ENCODE measurements around the gene P4HA1.

The P4HA1 gene

DNA sequence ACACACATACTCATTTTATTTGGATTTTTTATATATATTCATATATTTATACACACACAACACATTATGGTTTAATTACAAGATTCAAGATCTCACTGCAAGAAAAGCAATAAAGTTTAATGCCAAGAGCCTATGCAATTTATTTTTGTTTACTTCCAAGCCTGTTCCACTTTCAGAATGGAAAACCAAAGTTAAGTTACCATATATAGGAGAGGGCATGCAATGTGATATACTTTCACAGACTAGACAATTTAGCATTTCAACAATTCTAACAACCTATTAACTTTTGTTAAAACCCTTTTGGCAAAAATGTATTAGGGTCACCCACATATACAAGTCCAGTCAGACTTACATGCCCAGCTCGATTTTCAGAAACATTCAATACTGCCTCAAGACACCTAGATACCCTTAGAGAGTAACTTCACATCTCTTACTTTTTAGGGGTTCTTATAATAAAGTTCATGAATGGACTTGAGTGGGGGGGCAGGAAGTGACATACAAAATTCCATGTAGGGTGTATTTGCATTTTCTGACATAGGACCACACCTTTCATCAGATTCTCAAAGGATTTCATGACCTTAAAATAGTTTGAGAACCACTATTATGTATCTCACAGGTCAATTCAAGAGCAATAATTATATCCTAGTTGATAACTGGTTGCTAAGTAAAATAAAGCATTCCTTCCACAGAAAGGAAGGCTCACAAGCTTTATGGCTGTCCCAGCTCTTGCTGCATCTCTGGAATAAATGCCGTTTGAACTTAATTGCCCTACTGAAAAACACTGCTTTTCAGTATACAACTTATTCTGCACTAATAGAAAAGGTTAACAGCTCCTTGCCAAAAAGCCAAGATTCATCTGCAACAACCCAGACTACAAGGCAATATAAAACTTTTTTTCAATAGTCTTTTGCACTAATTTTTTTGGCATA, 2.5 kb downstream of the P4HA1 start:
- DNase-seq, result no peak

DNA sequence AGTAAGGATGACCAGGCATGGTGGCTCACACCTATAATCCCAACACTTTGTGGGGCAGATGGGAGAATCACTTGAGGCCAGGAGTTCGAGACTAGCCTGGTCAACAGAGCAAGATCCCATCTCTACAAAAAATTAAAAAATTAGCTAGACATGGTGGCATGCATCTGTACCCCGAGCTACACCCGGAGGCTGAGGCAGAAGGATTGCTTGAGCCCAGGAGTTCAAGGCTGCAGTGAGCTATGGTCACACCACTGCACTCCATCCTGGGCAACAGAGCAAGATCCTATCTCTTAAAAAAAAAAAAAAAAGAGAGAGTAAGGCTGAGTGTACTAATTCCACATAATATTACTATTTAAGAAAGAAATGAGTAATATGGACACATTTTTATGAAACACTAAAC, 3.8 kb downstream of the P4HA1 start:
- DNase-seq, result no peak

DNA sequence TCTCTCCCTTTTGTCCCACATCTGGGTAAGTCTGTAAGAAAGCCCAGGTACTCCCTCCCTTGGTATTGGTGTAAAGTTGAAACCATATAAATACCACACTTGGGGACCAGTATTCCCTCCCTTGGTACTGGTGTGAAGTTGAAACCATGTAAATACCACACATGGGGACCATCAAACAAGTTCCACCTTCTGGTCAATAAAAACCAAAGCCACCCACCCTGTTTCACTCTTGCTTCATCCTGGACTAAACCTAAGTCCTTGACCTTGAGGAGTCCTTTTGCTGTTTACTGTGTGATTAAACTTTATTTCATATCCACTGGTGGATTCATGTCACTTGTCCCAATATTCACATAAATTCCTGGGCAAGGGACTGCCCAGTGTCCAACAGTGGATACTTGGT, 8.4 kb downstream of the P4HA1 start:
- no peak for DNase-seq

DNA sequence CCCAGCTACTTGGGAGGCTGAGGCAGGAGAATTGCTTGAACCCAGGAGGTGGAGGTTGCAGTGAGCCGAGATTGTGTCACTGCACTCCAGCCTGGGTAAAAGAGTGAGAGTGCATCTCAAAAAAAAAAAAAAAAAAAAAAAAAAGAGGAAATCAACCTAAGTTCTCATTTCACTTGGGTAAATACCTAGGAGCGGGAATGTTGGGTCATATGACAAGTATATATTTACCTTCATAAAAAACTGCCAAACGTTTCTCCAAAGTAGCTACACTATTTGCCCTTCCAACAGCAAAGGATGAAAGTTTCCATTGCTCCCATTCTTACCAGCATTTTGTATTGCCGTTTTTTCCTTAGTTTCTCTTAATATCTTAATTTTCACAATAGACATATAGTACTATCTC, 9.8 kb downstream of the P4HA1 start:
- DNase-seq, result no peak

DNA sequence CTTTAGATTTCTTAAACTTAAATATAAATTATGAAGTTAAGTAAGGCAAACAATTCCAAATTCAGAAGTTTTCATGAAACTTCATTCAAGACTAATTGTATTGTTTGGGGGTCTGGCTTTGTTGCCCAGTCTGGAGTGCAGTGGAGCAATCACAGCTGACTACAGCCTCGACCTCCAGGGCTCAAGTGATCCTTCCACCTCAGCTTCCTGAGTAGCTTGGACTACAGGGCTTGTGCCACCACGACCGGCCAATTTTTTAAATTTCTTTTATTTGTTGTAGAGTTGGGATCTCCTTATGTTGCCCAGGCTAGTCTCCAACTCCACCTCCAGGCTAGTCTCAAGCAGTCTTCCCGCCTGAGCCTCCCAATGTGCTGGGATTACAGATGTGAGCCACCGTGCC, 12.5 kb downstream of the P4HA1 start:
- no peak for DNase-seq

DNA sequence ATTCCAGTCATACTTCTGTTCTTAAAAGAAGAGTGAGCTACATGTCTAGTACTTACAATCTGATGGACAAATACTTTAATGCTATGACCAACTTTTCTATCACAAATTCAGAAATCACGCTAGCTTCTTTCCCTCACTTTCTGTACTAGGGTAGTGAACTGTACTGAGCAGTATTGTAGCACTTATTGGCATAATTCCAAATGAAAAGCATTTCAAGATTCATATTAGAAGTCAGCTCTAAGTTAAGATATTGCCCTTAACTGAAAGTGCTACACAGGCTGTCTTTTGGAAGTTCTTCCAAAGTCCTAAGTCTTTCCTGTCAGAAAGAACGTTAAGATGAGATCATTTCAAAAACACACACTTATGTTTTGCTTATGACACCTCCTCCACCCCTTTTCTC, 13.4 kb downstream of the P4HA1 start:
- no peak for DNase-seq

DNA sequence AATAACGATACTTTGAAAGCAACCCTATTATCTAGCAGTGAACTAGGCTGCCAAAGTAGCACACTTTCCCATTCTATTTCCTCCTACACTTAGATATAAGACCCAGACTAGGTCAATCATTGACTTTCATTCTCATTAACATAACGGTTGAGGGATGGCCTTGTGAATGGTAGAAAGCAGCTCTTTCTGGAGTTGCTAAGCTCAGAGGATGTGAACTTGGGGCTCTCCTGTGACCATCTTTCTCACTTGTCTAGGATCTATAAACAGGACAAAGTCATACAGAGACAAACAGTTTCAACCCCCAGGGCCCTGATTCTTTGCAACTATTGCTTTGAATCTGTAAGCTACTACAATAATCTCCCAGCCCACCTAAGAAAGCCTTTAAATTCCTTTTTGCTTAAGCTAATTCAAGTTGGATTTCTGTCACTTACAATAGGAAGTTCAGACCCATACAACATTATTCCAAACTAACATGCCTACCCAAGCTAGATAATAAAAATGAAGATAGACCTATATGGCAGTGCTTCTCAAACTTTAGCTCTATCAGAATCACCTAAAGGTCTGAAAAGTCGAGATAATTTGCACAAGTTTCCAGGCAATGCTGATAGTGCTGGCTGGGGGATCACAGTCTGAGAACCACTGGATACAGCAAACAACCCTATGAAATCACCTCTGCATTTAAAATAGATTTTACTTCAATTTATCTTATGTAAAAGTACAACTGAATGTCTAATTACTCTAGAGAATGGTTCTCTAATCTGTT, 16.7 kb downstream of the P4HA1 start:
- no peak for DNase-seq

DNA sequence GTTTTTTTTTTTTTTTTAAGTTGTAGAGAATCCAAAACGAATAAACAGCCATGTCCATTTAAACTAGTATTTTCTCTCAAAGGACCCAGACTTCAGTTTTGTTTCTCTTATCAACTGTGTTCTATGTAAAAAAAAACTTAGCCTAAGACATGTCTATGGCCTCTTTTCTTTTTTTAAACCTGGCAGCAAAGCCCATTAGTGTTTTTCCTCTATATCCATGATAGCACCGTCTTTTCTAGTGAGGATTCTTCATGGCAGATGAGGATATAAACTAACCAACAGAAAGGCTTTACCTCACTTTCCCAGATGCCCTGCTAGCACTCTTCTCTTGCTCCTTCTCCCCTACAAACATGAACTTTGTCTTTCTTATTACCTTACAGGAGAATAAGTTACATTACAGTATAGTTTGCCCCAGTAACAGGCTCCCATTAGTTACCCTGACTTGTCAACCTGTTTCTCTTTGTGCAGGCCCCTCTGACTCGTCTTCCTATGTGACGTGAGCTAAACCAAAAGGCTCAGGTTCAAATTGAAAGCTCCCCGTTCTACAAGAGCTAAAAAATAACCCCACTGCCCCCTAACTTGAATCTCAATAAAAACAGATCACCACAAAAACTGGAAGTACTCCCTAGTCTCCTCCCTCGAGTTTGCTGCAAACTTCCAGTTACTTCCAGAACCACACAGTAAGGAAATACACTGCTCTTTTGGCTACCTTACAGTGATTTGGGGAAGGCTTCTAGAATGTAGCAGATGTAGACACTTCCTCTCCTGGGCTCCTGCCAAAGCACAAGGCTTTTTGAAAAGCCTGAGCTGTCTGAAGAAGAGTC, 20.1 kb downstream of the P4HA1 start:
- no peak for DNase-seq

DNA sequence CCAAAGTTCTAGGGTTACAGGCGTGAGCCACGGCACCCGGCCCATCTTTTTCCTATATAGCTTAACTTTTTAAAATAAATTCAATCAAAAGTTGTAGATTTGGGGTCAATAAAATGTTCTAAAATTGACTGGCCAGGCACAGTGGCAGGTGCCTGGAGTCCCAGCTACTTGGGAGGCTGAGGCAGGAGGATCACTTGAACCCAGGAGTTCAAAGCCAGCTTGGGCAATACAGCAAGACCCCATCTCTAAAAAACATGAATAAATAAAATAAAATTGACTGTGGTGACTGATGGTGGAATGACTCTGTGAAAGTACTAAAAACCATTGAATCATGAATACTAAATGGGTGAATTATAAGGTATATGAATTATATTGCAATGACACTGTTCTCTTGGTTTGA, 20.8 kb downstream of the P4HA1 start:
- DNase-seq, result no peak

DNA sequence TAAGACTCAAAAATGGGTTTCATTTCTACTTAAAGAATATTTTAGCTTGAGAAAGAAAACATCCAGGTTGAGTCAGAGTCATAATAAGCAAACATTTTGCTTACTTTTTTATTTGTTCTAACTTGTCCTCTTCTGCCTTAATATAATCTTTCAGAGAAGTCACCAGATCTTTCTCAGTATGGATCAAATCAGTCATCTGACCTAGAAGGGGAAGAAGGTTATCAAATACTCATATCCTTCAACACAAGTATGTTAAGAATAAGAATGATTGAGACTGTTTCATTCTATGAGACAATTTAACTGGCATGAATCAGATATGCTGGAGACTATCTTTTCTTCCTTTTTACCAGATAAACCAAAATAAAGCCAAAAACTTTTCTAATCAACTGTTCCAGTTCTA, 23.0 kb downstream of the P4HA1 start:
- no peak for DNase-seq

DNA sequence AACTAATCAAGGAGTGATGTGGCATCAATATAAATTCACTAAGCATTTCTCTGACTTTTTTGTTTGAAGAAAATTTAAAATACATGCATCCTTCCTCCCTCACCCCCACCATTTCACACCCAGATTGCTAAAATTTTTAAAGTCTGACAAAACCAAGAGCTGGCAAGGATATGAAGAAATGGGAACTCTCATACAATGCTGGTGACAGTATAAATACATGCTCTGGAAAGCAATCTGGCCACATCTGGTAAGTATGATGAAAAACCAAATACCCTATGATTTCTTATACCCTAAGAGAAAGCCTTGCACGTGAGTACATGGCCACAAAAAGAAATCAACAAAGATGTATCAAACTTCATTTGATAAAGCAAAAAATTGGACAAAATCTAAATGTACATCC, 31.2 kb downstream of the P4HA1 start:
- DNase-seq, result no peak

DNA sequence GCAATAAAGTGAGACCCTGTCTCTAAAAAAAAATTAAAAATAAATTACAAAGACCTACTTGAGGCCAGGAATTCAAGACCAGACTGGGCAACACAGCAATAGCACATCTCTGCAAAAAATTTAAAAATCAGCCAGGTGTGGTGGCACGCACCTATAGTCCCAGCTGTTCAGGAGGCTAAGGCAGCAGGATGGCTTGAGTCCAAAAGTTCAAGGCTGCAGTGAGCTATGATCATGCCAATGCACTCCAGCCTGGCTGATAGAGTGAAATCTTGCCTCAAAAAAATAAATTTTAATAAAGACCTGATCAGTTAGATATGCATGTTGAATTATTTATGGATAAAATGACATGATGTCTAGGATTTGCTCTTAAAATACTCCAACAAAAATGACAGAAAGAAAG, 34.9 kb downstream of the P4HA1 start:
- no peak for DNase-seq

DNA sequence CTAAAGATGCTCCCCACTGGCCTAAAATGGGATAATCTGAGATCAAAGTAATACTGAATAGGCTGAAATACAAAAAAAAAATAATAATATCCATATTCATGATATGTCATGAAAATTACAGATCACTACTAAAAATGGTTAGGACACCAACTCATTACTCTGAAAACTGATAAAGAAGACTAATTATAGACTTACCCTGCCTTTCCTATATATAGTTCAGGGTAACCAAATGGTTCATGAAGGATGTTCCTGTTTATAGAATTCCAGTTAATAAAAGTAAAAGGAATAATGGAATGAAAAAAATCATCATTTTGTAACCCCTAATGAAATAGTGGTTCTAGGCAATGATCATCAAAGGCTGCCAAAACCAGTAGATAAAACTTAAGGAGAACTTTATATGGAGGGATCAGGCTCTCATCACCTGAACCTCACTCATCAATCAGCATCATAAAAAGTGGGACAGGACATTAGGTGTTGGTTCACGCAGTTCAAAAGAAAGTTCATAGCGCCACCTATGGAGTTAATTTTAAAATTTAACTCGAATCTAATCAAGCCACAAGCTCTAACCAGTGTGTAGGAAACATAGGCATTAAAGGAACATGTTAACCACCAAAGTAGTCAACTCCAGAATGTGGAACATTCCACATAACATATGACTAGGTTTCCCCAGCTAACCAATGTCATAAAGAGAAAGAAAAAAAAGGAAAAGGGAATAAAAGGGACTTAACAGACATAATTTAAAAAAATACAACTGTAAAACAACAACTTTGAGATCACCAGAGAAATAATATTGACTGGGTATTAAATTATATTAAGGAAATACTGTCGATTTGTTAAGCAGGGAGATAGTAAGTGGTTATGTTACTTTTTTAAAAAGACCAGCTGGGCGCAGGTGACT, 35.7 kb downstream of the P4HA1 start:
- DNase-seq, result no peak

DNA sequence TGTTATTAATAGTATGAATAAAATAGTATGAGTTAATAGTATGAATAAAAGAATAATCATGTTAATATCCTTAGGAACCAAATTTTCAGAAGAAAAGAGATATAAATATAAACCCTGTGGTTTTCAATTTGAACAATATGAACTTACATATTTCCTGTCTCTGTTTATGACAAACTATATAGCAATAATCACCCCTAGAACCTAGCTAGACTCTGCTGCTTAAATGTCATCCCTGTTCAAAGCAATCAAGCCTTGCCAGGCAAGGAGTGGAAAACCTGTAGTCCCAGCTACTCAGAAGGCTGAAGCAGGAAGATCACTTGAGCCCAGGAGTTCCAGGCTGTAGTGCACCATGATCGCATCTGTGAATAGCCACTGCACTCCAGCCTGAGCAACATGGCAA, 36.5 kb downstream of the P4HA1 start:
- no peak for DNase-seq

DNA sequence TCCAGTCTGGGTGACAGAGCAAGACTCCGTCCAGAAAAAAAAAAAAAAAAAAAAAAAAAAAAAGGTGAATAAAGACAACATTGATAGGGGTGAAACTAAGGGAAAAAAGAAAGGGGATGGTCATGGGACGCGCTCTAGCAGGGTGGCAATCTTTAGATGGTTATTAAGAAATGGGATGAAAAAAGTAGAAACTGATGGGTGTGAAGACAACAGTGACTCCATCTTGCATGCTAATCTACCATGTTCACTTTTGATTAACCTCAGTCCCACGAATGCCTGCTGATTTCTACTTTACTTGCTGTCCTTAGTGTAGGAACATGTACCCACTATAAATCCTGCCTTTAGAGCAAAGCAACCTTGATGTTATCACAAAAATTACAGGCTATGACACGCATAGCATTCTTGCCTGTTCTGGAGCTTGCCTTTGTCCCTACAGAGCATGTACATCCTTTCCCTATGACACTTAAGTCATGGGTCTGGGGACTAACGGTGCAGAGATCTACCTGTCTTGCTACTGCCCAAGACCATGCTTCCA, 38.5 kb downstream of the P4HA1 start:
- no peak for DNase-seq

DNA sequence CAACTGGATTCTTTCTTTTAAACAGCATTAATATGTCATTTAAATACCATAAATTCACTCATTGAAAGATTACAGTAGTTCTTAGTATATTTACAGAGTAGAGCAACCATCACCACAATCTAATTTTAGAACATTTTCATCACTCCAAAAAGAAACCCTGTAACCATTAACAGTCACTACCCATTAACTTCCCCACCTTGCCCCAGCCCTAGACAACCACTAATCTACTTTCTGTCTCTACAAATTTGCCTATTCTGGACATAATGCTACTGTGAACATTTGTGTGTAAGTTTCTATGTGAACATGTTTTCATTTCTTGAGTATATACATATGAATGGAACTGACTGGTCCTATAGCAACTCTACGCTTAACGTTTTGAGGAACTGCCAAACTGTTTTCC, 42.4 kb downstream of the P4HA1 start:
- no peak for DNase-seq

DNA sequence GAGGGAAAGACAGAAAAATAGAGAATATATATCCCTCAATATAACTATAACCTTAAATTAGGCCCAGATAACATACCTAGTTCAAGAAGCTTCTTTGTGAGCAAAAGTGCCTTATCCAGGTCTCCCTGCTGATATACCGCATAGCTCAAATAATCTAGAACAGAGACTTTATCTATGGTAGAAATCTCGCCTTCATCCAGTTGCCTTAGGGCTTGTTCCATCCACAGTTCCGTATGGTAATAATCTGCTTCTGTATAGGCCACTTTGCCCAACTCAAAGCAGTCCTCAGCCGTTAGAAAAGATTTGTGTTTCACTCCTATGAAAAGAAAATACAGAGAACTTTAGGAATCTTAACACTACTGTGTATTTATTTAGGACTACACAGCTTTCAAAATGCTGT, 43.4 kb downstream of the P4HA1 start:
- no peak for DNase-seq

DNA sequence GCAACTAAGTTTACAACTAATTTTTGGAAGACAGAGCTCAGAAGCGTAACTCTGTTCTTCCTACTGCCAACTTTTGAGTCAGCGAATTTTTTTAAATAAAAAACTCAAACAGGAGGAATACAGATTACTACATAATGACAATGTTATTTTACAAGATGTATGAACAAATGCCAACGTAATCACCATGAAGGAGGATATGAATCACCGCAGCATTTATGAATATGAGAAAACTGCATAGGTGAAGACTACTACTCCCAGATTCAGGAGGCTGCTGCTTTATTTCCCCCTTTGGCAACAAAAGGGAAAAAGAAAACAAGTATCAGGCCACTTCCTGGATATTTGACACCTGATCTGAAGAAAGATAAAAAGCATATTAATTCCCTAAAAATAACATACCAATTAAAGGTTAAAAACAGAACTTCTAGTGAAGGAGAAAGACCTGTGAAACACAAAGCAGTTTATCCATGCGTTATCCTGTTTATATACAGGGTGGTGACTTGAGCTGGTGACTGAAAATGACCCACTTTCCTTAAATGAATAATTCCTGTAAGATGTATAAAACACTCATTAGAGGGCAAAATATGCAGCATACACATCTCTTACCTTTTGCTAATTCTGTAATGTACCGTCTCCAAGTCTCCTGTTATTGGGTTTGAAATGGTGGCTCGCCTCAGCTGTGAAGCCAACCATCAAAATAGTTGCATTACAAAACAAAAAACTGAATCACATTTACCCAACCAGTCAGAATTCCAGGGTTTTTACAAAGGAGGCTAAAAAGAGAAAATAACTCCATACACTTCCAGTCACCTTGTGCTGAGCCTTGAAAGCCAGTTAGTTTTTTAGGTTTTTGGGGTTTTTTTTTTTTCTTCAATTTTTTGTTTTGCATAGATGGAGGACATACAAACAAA, 52.0 kb downstream of the P4HA1 start:
- DNase-seq, result no peak

DNA sequence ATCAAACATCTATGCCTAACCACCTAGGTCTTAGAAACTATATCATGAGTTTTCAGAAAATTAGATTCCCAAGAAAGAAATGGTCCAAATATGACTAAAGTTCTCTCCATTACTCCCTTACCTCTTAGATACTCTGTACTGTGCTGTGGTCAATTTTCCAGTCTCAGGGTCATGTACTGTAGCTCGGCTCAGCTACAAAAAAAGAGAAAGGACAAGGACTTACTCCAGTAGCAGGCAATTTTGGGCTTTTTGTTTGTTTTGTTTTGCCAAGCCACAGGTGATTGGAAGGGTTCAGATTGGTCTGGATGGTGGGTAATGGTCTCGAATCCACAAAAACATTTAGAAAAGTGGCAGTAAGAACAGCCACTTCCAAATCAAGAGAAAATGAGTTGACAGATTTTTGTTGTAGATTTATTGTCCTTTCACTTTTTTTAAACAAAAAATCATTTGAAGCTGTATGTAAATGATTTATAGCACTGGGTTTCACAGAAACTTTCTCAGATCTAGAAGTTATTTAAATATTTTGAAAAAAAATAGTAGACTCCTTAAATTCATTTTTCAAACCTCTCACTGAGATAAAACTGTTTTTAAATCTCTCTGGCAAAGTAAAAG, 52.8 kb downstream of the P4HA1 start:
- no peak for DNase-seq

DNA sequence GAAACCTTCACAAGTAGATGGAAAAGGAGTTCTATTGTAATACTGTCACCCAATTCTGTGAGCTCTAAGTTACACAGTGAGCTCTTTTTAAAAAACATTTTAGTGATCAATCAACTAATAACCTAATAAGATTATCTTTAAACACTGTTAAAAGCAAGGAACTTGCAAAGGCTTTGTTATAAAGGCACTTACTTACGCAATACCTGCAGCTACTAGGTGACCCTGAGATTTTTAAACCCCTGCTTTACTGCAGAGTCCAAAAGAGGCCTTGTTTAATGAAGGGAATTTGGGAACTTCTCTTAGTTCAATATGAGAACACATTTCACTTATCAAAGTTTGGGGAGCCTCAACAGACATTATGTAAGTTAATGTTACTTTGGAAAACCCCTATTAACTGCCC, 53.3 kb downstream of the P4HA1 start:
- DNase-seq, result no peak

DNA sequence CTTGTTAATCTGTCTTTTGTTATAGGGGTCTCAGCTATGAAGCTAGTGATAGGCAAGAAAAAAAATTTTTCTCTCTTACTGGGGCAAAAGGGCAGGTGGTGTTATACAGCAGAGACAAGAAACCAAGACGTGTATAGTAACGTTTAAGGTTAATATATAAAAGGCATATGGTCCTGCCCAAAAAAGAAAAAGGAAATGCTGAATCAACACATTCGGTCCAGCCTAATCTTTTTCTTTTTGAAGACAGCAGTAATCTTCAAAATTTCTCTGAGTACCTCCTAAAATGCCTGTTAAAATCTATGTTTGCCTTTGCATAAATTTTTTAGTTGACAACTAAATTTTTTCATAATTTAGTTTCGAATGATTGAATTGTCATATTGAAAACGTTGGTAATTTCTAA, 54.5 kb downstream of the P4HA1 start:
- no peak for DNase-seq
